Type B pancreatic cell (in vitro differentiated cells): ENCODE data around the gene SHISA2. TPM values are rescaled to one million over a fixed set of nuclear protein-coding genes. Genes with fewer than 3 reads are reported as not detected.

Experiments used
- DNase-seq: peaks from one replicate; pipeline ENCODE4 v3.0.0; 2021; ENCODE audit warnings: mixed read lengths; ENCODE audit not compliant: unreplicated experiment; ENCODE audit errors: extremely low spot score
- H3K27ac Mint-ChIP-seq: 2 replicates; pipeline ENCODE4 v1.8.0; 2021; ENCODE audit warnings: mild to moderate bottlenecking, mixed read lengths
- H3K27me3 Mint-ChIP-seq: 2 replicates; pipeline ENCODE4 v1.8.0; 2021; ENCODE audit warnings: mixed read lengths
- H3K36me3 Mint-ChIP-seq: 2 replicates; pipeline ENCODE4 v1.8.0; 2021; ENCODE audit warnings: mixed read lengths
- H3K4me1 Mint-ChIP-seq: one replicate; pipeline ENCODE4 v1.8.0; 2021; ENCODE audit warnings: mixed read lengths; ENCODE audit not compliant: unreplicated experiment
- H3K4me3 Mint-ChIP-seq: 2 replicates; pipeline ENCODE4 v1.8.0; 2021; ENCODE audit warnings: mild to moderate bottlenecking, mixed read lengths
- H3K9me3 Mint-ChIP-seq: 2 replicates; pipeline ENCODE4 v1.8.0; 2021; ENCODE audit warnings: mixed read lengths
- CTCF ChIP-seq: fragments of 200-600 bp; sonication (generic); conservative IDR thresholded peaks from 2 replicates; pipeline ENCODE4 v1.5.0; 2021; ENCODE audit warnings: antibody characterized with exemption, mild to moderate bottlenecking
- total RNA-seq: library from RNA; stranded (reverse); gene quantifications from 2 replicates; pipeline ENCODE4 v1.2.1, GENCODE V29; 2021; ENCODE audit warnings: low replicate concordance

Gene SHISA2
- total RNA-seq, 1 donor from 2014 or later: 25.7 TPM

GRCh38 chr13:26017196-26017921 is 34.5 kb downstream of the SHISA2 start:
- Mint-ChIP-seq H3K36me3 (no peaks in the 10 kb centered on the region), H3K4me3 (no peak overlapping the region), H3K4me1 (peaks cover 47% of the 10 kb centered on the region), H3K27me3 (no peaks in the 10 kb centered on the region), H3K9me3 (peaks cover 6% of the 10 kb centered on the region), H3K27ac (no peak overlapping the region)
- no peak for DNase-seq
- no peak for TF ChIP-seq CTCF

DNA sequence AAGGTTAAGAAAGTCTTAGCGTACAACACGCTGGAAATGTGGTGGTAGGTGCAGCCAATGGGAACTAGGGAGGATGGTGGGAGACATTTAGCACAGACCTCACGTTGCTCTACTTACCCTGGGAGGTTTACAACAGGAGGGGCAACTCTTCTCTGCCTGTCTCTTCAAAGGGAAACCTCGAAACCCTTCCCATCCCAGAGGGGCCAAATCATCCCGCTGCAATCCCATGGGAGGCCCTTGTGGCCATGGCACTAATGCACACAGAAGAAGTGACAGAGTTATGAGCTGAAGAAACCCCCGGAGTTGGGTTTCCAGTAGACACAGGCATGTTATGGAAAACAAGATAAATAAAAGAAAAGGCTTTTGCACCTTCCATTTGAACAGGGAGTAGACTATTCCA is 35.6 kb downstream of the SHISA2 start:
- Mint-ChIP-seq H3K27ac (no peak overlapping the region), H3K4me3 (no peak overlapping the region), H3K9me3 (peaks cover 6% of the 10 kb centered on the region), H3K36me3 (no peaks in the 10 kb centered on the region), H3K27me3 (no peaks in the 10 kb centered on the region), H3K4me1 (peaks cover 35% of the 10 kb centered on the region)
- TF ChIP-seq CTCF: no peak
- no peak for DNase-seq

- no peaks in the 10 kb centered on the region for H3K27me3 Mint-ChIP-seq
- TF ChIP-seq CTCF: no peak
- H3K4me3 Mint-ChIP-seq: no peak overlapping the region
- peaks cover 28% of the 10 kb centered on the region for H3K4me1 Mint-ChIP-seq
- H3K9me3 Mint-ChIP-seq: peaks cover 6% of the 10 kb centered on the region
- no peak for DNase-seq
- no peak overlapping the region for H3K27ac Mint-ChIP-seq
- H3K36me3 Mint-ChIP-seq: no peaks in the 10 kb centered on the region
Observed at GRCh38 chr13:26015271-26016125, 36.3 kb downstream of the SHISA2 start.

DNA sequence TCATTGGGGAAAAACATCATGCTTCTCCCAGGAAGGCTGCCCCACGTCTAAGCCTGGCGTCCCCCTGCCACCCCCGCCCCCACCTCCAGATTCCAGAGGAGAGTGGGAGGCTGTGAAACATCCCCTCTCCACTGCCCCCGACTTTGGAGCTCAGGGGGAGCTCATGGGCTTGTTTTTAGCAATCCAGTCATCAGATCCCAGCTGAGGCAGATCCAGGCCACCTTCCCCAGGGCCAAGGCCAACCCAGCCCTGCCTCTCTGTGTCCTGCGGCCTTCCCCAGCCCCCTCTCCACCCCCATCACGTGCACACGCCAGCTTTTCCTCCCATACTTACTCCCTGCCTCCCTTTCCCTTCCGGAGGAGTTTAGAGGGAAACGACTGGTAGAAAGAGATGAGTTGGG is 38.8 kb downstream of the SHISA2 start:
- no peak overlapping the region for H3K4me3 Mint-ChIP-seq
- H3K27ac Mint-ChIP-seq: no peak overlapping the region
- no peaks in the 10 kb centered on the region for H3K36me3 Mint-ChIP-seq
- H3K27me3 Mint-ChIP-seq: no peaks in the 10 kb centered on the region
- H3K9me3 Mint-ChIP-seq: peaks cover 6% of the 10 kb centered on the region
- TF ChIP-seq CTCF: no peak
- peaks cover 9% of the 10 kb centered on the region for H3K4me1 Mint-ChIP-seq
- DNase-seq: no peak

- no peaks in the 10 kb centered on the region for H3K27me3 Mint-ChIP-seq
- peaks cover 6% of the 10 kb centered on the region for H3K4me1 Mint-ChIP-seq
- H3K36me3 Mint-ChIP-seq: no peaks in the 10 kb centered on the region
Observed at GRCh38 chr13:26011996-26012821, 39.6 kb downstream of the SHISA2 start.

More at GRCh38 chr13:26011996-26012821, 39.6 kb downstream of the SHISA2 start:
- H3K4me3 Mint-ChIP-seq: no peak overlapping the region
- no peak for DNase-seq
- H3K27ac Mint-ChIP-seq: no peak overlapping the region
- TF ChIP-seq CTCF: no peak
- H3K9me3 Mint-ChIP-seq: peaks cover 10% of the 10 kb centered on the region
